Measurements from ENCODE around the gene PUM2. TPM values are rescaled to one million over a fixed set of nuclear protein-coding genes. Genes with fewer than 3 reads are reported as not detected.
"Not testable (repeated sequence)": the region's sequence is repeated elsewhere in the genome, so short reads cannot be mapped to it uniquely, and the experiment has no call there.

Gene PUM2
- polyA plus RNA-seq, 1 of the 3 experiments (the other 2 are of a cell fraction), result 19.7 TPM

DNA sequence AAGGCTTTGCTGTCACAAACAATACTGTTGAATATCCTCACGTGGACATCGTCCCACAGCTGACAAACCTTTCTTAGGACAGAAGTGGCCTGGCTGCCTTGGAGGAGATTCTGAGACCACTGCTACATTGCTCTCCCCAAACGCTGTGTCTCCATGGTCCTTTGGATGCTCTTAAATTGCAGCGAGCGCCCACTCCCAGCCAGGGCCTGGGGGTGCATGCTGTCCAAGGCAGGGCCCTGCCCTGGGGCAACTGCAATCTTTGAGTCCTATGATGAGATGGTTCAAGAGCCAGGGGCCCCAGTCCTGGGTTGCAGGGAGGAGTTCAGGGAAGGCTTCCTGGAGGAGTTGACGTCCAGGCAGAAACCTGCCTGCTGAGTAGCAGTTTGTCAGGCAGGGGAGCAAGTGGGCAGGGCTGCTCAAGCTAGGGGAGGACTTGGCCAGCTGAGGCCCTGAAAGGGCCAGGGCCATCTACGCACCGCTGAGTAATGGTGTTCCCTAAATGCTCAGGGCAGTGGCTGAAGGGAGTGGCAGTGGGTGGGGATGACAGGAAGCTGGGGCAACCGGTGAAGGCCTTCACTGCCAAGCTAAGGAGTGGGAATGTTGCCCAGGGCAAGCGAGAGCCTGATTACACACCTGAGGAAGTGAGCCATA lies 114.9 kb downstream of the PUM2 start (continued):
- TF ChIP-seq, protein P1, sequence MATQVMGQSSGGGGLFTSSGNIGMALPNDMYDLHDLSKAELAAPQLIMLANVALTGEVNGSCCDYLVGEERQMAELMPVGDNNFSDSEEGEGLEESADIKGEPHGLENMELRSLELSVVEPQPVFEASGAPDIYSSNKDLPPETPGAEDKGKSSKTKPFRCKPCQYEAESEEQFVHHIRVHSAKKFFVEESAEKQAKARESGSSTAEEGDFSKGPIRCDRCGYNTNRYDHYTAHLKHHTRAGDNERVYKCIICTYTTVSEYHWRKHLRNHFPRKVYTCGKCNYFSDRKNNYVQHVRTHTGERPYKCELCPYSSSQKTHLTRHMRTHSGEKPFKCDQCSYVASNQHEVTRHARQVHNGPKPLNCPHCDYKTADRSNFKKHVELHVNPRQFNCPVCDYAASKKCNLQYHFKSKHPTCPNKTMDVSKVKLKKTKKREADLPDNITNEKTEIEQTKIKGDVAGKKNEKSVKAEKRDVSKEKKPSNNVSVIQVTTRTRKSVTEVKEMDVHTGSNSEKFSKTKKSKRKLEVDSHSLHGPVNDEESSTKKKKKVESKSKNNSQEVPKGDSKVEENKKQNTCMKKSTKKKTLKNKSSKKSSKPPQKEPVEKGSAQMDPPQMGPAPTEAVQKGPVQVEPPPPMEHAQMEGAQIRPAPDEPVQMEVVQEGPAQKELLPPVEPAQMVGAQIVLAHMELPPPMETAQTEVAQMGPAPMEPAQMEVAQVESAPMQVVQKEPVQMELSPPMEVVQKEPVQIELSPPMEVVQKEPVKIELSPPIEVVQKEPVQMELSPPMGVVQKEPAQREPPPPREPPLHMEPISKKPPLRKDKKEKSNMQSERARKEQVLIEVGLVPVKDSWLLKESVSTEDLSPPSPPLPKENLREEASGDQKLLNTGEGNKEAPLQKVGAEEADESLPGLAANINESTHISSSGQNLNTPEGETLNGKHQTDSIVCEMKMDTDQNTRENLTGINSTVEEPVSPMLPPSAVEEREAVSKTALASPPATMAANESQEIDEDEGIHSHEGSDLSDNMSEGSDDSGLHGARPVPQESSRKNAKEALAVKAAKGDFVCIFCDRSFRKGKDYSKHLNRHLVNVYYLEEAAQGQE (IDR thresholded peaks at IDR 0.05; ENCODE audit: low read depth, low read length), result no peak
- TF ChIP-seq, protein P2, sequence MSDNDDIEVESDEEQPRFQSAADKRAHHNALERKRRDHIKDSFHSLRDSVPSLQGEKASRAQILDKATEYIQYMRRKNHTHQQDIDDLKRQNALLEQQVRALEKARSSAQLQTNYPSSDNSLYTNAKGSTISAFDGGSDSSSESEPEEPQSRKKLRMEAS (IDR thresholded peaks at IDR 0.05; ENCODE audit: low read depth), result no peak
- no peak for TF ChIP-seq TAF1 (IDR thresholded peaks at IDR 0.05; ENCODE audit: borderline replicate concordance, low read depth, low read length)
- no peak for TF ChIP-seq SMC3 (IDR thresholded peaks at IDR 0.05; ENCODE audit: low read depth, low read length)
- TF ChIP-seq RCOR1 (IDR thresholded peaks at IDR 0.05; ENCODE audit: low read length), result no peak
- TF ChIP-seq POLR2AphosphoS5 (IDR thresholded peaks at IDR 0.05; ENCODE audit: low read depth, low read length), result no peak
- no peak for TF ChIP-seq FOXJ3 (CRISPR knock-in tag; IDR thresholded peaks at IDR 0.05)
- TF ChIP-seq NRF1 (IDR thresholded peaks at IDR 0.05; ENCODE audit: low read depth, low read length), result no peak
- TF ChIP-seq, protein P3, sequence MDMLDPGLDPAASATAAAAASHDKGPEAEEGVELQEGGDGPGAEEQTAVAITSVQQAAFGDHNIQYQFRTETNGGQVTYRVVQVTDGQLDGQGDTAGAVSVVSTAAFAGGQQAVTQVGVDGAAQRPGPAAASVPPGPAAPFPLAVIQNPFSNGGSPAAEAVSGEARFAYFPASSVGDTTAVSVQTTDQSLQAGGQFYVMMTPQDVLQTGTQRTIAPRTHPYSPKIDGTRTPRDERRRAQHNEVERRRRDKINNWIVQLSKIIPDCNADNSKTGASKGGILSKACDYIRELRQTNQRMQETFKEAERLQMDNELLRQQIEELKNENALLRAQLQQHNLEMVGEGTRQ (IDR thresholded peaks at IDR 0.05; ENCODE audit: borderline replicate concordance, low read depth, low read length), result no peak

DNA sequence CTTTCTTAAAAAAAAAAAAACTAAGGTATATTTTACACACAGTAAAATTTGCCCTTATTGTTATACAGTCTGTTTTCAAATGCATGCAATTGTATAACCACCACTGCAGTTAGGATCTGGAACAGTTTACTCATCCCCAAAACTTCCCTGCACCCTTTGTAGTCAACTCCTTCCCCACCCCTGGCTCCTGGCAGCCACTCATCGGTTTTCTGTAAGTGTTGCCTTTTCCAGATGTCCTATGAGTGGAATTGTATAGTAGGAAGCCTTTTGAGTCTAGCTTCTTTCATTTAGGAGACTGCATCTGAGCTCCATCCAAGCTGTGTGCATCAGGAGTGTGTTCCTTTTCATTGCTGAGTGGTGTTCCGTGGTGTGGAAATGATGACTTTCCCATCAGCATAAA lies 116.0 kb downstream of the PUM2 start:
- ChIA-PET CTCF (interaction anchor here (2.7 to 2.8 kb wide), 2 partner anchors 9 to 219 kb away, joined by 6 to 15 read pairs; partner anchors contain the start of gene SDC1), POLR2A (interaction anchor here (1.4 kb wide), 1 partner anchor 10 kb away, joined by 5 read pairs; the partner anchor contains the start of gene SDC1)
- not testable (repeated sequence) for H3K4me2 ChIP-seq; DNase-seq; H3K4me3 ChIP-seq (ENCODE audit: low read depth in 2 of 2, low read length in 1 of 2); H3K27me3 ChIP-seq (ENCODE audit: insufficient read depth); H3K36me3 ChIP-seq (replicated peaks in 1 of 2; ENCODE audit: control insufficient read depth in 1 of 2, insufficient read depth in 2 of 2, low read length in 1 of 2); H3F3A ChIP-seq (replicated peaks; ENCODE audit: insufficient read depth); H3K27ac ChIP-seq (ENCODE audit: low read depth in 2 of 2, low read length in 1 of 2); H3K4me1 ChIP-seq (ENCODE audit: control insufficient read depth in 1 of 2, insufficient read depth in 2 of 2, low read depth in 1 of 2, low read length in 1 of 2); H2AFZ ChIP-seq (ENCODE audit: low read depth); H3K79me2 ChIP-seq (ENCODE audit: insufficient read depth); H3K9me3 ChIP-seq; H3K9ac ChIP-seq; H4K20me1 ChIP-seq (ENCODE audit: insufficient read depth); H3K9me2 ChIP-seq
- WGBS (ENCODE audit: low lambda C conversion rate), result 73% methylated on average over 2 of the region's 2 CpGs

DNA sequence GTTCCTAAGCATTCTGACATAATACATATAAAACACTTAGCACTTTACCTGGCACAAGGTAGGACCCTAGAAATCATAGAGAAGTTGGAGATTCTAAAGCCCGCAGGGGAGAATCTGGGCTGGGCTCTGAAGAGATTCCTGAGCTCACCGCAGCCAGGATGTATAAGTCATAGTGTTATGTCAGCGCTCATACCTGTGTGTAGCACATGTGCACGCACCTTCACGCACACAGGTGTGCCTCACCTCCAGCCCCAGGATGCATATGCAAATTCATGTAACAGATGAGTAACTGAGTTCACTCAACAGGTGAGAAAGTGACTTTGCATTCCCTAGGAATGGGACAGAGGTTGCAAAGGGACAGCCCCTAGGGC lies 117.8 kb downstream of the PUM2 start:
- H2AFZ ChIP-seq (ENCODE audit: low read depth), result no peak overlapping the region
- H3K4me1 ChIP-seq (ENCODE audit: control insufficient read depth in 1 of 2, insufficient read depth in 2 of 2, low read depth in 1 of 2, low read length in 1 of 2), result no peaks in the 10 kb centered on the region; a peak in 2 of 4 replicates
- H3K4me3 ChIP-seq (ENCODE audit: low read depth in 2 of 2, low read length in 1 of 2), result no peak overlapping the region
- no peaks in the 10 kb centered on the region for H3K36me3 ChIP-seq (replicated peaks in 1 of 2; ENCODE audit: control insufficient read depth in 1 of 2, insufficient read depth in 2 of 2, low read length in 1 of 2)
- WGBS (ENCODE audit: low lambda C conversion rate), result 97% methylated on average over 5 of the region's 5 CpGs
- H3K27me3 ChIP-seq (ENCODE audit: insufficient read depth), result no peaks in the 10 kb centered on the region
- H3K4me2 ChIP-seq, result no peak overlapping the region
- H3K79me2 ChIP-seq (ENCODE audit: insufficient read depth), result no peaks in the 10 kb centered on the region
- CTCF ChIA-PET, result interaction anchor here (1.1 to 2.5 kb wide), 4 partner anchors 9 to 84 kb away, joined by 3 to 10 read pairs (median 4); no protein-coding TSS in a partner anchor
- H3F3A ChIP-seq (replicated peaks; ENCODE audit: insufficient read depth), result no peaks in the 10 kb centered on the region
- no peaks in the 10 kb centered on the region for H4K20me1 ChIP-seq (ENCODE audit: insufficient read depth)
- no peak overlapping the region for H3K9ac ChIP-seq
- DNase-seq, result no peak
- POLR2A ChIA-PET, result no interaction called here
- H3K27ac ChIP-seq (ENCODE audit: low read depth in 2 of 2, low read length in 1 of 2), result no peak overlapping the region
- no peak for TF ChIP-seq GATA2 (CRISPR knock-in tag; IDR thresholded peaks at IDR 0.05)
- TF ChIP-seq, protein P4, sequence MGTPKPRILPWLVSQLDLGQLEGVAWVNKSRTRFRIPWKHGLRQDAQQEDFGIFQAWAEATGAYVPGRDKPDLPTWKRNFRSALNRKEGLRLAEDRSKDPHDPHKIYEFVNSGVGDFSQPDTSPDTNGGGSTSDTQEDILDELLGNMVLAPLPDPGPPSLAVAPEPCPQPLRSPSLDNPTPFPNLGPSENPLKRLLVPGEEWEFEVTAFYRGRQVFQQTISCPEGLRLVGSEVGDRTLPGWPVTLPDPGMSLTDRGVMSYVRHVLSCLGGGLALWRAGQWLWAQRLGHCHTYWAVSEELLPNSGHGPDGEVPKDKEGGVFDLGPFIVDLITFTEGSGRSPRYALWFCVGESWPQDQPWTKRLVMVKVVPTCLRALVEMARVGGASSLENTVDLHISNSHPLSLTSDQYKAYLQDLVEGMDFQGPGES (IDR thresholded peaks at IDR 0.05; ENCODE audit: low read depth, low read length), result no peak
- TF ChIP-seq, protein P5, sequence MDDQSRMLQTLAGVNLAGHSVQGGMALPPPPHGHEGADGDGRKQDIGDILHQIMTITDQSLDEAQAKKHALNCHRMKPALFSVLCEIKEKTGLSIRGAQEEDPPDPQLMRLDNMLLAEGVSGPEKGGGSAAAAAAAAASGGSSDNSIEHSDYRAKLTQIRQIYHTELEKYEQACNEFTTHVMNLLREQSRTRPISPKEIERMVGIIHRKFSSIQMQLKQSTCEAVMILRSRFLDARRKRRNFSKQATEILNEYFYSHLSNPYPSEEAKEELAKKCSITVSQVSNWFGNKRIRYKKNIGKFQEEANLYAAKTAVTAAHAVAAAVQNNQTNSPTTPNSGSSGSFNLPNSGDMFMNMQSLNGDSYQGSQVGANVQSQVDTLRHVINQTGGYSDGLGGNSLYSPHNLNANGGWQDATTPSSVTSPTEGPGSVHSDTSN (IDR thresholded peaks at IDR 0.05), result no peak
- no peak for TF ChIP-seq FOSL2 (IDR thresholded peaks at IDR 0.05; ENCODE audit: borderline replicate concordance, low read depth)
- no peak for TF ChIP-seq RXRA (IDR thresholded peaks at IDR 0.05; ENCODE audit: borderline replicate concordance, low read depth)
- TF ChIP-seq JUND (IDR thresholded peaks at IDR 0.05), result no peak
- TF ChIP-seq, protein P2 (IDR thresholded peaks at IDR 0.05; ENCODE audit: low read depth), result no peak
- H3K9me3 ChIP-seq, result no peaks in the 10 kb centered on the region
- H3K9me2 ChIP-seq, result no peaks in the 10 kb centered on the region

All from SK-N-SH (cell line).